ENCODE results near the gene CDKN1B. TPM values are rescaled to one million over a fixed set of nuclear protein-coding genes. Genes with fewer than 3 reads are reported as not detected.

The CDKN1B gene
- total RNA-seq, 1 experiment from 2014 or later: 38.7 TPM

- intact Hi-C loops (cut with micrococcal nuclease; ENCODE audit: unreplicated experiment): no loop called here
- CTCF ChIA-PET: no interaction called here
- H3K36me3 ChIP-seq (ENCODE audit: insufficient read depth, low read length, poor library complexity, severe bottlenecking): no peaks in the 10 kb centered on the region
- TF ChIP-seq EZH2 (IDR thresholded peaks at IDR 0.05; ENCODE audit: borderline replicate concordance, low read depth, low read length, poor library complexity, severe bottlenecking) (no peak), CTCF (conservative IDR thresholded peaks at IDR 0.05; ENCODE audit: low read depth, low read length) (no peak)
- no peak overlapping the region for H3K27ac ChIP-seq (ENCODE audit: low read depth, low read length, poor library complexity, severe bottlenecking)
- no peak overlapping the region for H3K4me3 ChIP-seq (ENCODE audit: low read depth, low read length, poor library complexity, severe bottlenecking)
- H3K4me1 ChIP-seq (ENCODE audit: insufficient read depth, low read length, poor library complexity, severe bottlenecking): no peaks in the 10 kb centered on the region
- no peaks in the 10 kb centered on the region for H3K9me3 ChIP-seq (ENCODE audit: low read depth, low read length, poor library complexity, severe bottlenecking)
- POLR2A ChIA-PET (ENCODE audit: low non-redundant PET): no interaction called here
- no peak for DNase-seq (ENCODE audit: low spot score)
- H3K27me3 ChIP-seq (replicated peaks; ENCODE audit: insufficient read depth, low read depth, low read length, poor library complexity): no peaks in the 10 kb centered on the region
- no TSS peak for BruUV-seq (replicated peaks)
Measured at GRCh38 chr12:12686472-12686871, 30.7 kb upstream of the CDKN1B start.

- H3K36me3 ChIP-seq (ENCODE audit: insufficient read depth, low read length, poor library complexity, severe bottlenecking): no peaks in the 10 kb centered on the region
- BruUV-seq (replicated peaks): no TSS peak
- H3K4me1 ChIP-seq (ENCODE audit: insufficient read depth, low read length, poor library complexity, severe bottlenecking): no peaks in the 10 kb centered on the region
- intact Hi-C loops (cut with micrococcal nuclease; ENCODE audit: unreplicated experiment): no loop called here
- ChIA-PET CTCF (no interaction called here), POLR2A (ENCODE audit: low non-redundant PET) (no interaction called here)
- no peaks in the 10 kb centered on the region for H3K9me3 ChIP-seq (ENCODE audit: low read depth, low read length, poor library complexity, severe bottlenecking)
- no peak overlapping the region for H3K27ac ChIP-seq (ENCODE audit: low read depth, low read length, poor library complexity, severe bottlenecking)
- H3K27me3 ChIP-seq (replicated peaks; ENCODE audit: insufficient read depth, low read depth, low read length, poor library complexity): no peaks in the 10 kb centered on the region
- no peak overlapping the region for H3K4me3 ChIP-seq (ENCODE audit: low read depth, low read length, poor library complexity, severe bottlenecking)
- TF ChIP-seq CTCF (conservative IDR thresholded peaks at IDR 0.05; ENCODE audit: low read depth, low read length) (no peak), EZH2 (IDR thresholded peaks at IDR 0.05; ENCODE audit: borderline replicate concordance, low read depth, low read length, poor library complexity, severe bottlenecking) (no peak)
- DNase-seq (ENCODE audit: low spot score): no peak
Measured at GRCh38 chr12:12686925-12687324, 30.2 kb upstream of the CDKN1B start.

- BruUV-seq (replicated peaks): no TSS peak
- Histone ChIP-seq H3K36me3 (ENCODE audit: insufficient read depth, low read length, poor library complexity, severe bottlenecking) (no peaks in the 10 kb centered on the region), H3K27ac (ENCODE audit: low read depth, low read length, poor library complexity, severe bottlenecking) (no peak overlapping the region), H3K27me3 (replicated peaks; ENCODE audit: insufficient read depth, low read depth, low read length, poor library complexity) (no peaks in the 10 kb centered on the region), H3K4me1 (ENCODE audit: insufficient read depth, low read length, poor library complexity, severe bottlenecking) (no peaks in the 10 kb centered on the region), H3K4me3 (ENCODE audit: low read depth, low read length, poor library complexity, severe bottlenecking) (no peak overlapping the region), H3K9me3 (ENCODE audit: low read depth, low read length, poor library complexity, severe bottlenecking) (no peaks in the 10 kb centered on the region)
- ChIA-PET CTCF (interaction anchor here (0.6 kb wide), 2 partner anchors 113 to 632 kb away, joined by 5 to 8 read pairs; no protein-coding TSS in a partner anchor), POLR2A (ENCODE audit: low non-redundant PET) (no interaction called here)
- TF ChIP-seq CTCF (conservative IDR thresholded peaks at IDR 0.05; ENCODE audit: low read depth, low read length): no peak
- TF ChIP-seq EZH2 (IDR thresholded peaks at IDR 0.05; ENCODE audit: borderline replicate concordance, low read depth, low read length, poor library complexity, severe bottlenecking): no peak
- intact Hi-C loops (cut with micrococcal nuclease; ENCODE audit: unreplicated experiment): no loop called here
- no peak for DNase-seq (ENCODE audit: low spot score)
Measured at GRCh38 chr12:12689647-12690300, 27.4 kb upstream of the CDKN1B start.
